Esophagus muscularis mucosa (tissue), 3 donors: Measurements from ENCODE around the gene MED25.

Source experiments
- CTCF ChIP-seq, 3 experiments: fragments of 200-600 bp in 2 of 3; fragments of 450-650 bp in 1 of 3; sonication (generic) in 2 of 3; IDR thresholded peaks; one replicate each; pipeline ENCODE4 v1.5.1; 2017 to 2019; ENCODE audit warnings: antibody characterized with exemption in 3 of 3, mild to moderate bottlenecking in 2 of 3, moderate library complexity in 1 of 3
- POLR2A ChIP-seq: fragments of 450-650 bp; IDR thresholded peaks from one replicate; pipeline ENCODE4 v1.6.1; 2017; ENCODE audit warnings: antibody characterized with exemption, moderate library complexity, mild to moderate bottlenecking, low read depth

- no peak for TF ChIP-seq CTCF (IDR thresholded peaks at IDR 0.05)
- TF ChIP-seq POLR2A, result no peak
Measured at GRCh38 chr19:49812452-49812996, 5.6 kb upstream of the MED25 start.
